Natural killer cell (primary cell): ENCODE measurements around the gene SLC6A19. TPM values are rescaled to one million over a fixed set of nuclear protein-coding genes. Genes with fewer than 3 reads are reported as not detected.

Source experiments
- ATAC-seq, 3 donors: fragments of 150-1000 bp in 2 of 3; fragments of 200-7000 bp in 1 of 3; cut with Tn5 transposase; 1 replicate in 1 of 3; 2 replicates in 2 of 3; pipeline ENCODE4 v1.10.0; 2021; ENCODE audit warnings: mild to moderate bottlenecking in 2 of 3, moderate library complexity in 2 of 3
- DNase-seq, 2 donors: peaks; one replicate each; pipeline versions ENCODE4 v3.0.0 to v3.0.0-alpha.2; 2013 to 2021; ENCODE audit warnings: mixed read lengths in 1 of 2
- H3K27ac ChIP-seq: one replicate; pipeline ENCODE4 v1.5.1; 2013; ENCODE audit warnings: mild to moderate bottlenecking, low read length
- H3K27me3 ChIP-seq: one replicate; pipeline ENCODE4 v1.6.1; 2013; ENCODE audit warnings: low read length; ENCODE audit not compliant: control insufficient read depth, insufficient read depth
- H3K36me3 ChIP-seq: one replicate; pipeline ENCODE4 v1.6.1; 2013; ENCODE audit warnings: low read length; ENCODE audit not compliant: control insufficient read depth, insufficient read depth
- H3K4me1 ChIP-seq: one replicate; pipeline ENCODE4 v1.6.1; 2013; ENCODE audit warnings: low read length; ENCODE audit not compliant: control insufficient read depth, insufficient read depth
- H3K4me3 ChIP-seq: one replicate; pipeline ENCODE4 v1.5.1; 2013; ENCODE audit warnings: low read length
- H3K9me3 ChIP-seq: one replicate; pipeline ENCODE4 v1.6.1; 2013; ENCODE audit warnings: low read length; ENCODE audit not compliant: control insufficient read depth, insufficient read depth
- H3K27ac Mint-ChIP-seq, 2 donors: one replicate each; pipeline ENCODE4 v1.8.0; 2022; ENCODE audit warnings: mild to moderate bottlenecking in 2 of 2, mixed read lengths in 2 of 2, moderate library complexity in 1 of 2
- H3K27me3 Mint-ChIP-seq, 2 donors: one replicate each; pipeline ENCODE4 v1.8.0; 2022; ENCODE audit warnings: low read depth in 2 of 2, mixed read lengths in 2 of 2
- H3K36me3 Mint-ChIP-seq: one replicate; pipeline ENCODE4 v1.8.0; 2022; ENCODE audit warnings: mixed read lengths
- H3K4me1 Mint-ChIP-seq, 2 donors: one replicate each; pipeline ENCODE4 v1.8.0; 2022; ENCODE audit warnings: mixed read lengths in 2 of 2
- H3K4me3 Mint-ChIP-seq: one replicate; pipeline ENCODE4 v1.8.0; 2022; ENCODE audit warnings: mild to moderate bottlenecking, moderate library complexity, mixed read lengths
- H3K9me3 Mint-ChIP-seq, 2 donors: one replicate each; pipeline ENCODE4 v1.8.0; 2022; ENCODE audit warnings: mixed read lengths in 2 of 2
- WGBS: methylation state at CpG from one replicate; pipeline ENCODE4 v1.1.7; 2013; ENCODE audit warnings: missing lambda C conversion rate; ENCODE audit not compliant: insufficient coverage; 5-methylcytosine and 5-hydroxymethylcytosine counted together
- intact Hi-C: fragments of 100-400 bp; cut with micrococcal nuclease; formaldehyde crosslinking; loops from one replicate; pipeline ENCODE4 v1.14.2; 2022
- total RNA-seq, 4 donors: library from RNA; stranded (reverse); fragments of 120-200 nt in 1 of 4; gene quantifications; one replicate each; pipeline versions ENCODE4 v1.2.3 to v1.2.4, GENCODE V29; 2013 to 2022
- TF ChIP-seq, protein P1 (sequence below): fragments of 200-600 bp; IDR thresholded peaks from one replicate; pipeline ENCODE4 v1.8.0; 2022; ENCODE audit warnings: antibody characterized with exemption

The SLC6A19 gene
- total RNA-seq, 3 donors from 2014 or later (not counting 1 experiment from before 2014, with no cell fraction given): not detected

DNA sequence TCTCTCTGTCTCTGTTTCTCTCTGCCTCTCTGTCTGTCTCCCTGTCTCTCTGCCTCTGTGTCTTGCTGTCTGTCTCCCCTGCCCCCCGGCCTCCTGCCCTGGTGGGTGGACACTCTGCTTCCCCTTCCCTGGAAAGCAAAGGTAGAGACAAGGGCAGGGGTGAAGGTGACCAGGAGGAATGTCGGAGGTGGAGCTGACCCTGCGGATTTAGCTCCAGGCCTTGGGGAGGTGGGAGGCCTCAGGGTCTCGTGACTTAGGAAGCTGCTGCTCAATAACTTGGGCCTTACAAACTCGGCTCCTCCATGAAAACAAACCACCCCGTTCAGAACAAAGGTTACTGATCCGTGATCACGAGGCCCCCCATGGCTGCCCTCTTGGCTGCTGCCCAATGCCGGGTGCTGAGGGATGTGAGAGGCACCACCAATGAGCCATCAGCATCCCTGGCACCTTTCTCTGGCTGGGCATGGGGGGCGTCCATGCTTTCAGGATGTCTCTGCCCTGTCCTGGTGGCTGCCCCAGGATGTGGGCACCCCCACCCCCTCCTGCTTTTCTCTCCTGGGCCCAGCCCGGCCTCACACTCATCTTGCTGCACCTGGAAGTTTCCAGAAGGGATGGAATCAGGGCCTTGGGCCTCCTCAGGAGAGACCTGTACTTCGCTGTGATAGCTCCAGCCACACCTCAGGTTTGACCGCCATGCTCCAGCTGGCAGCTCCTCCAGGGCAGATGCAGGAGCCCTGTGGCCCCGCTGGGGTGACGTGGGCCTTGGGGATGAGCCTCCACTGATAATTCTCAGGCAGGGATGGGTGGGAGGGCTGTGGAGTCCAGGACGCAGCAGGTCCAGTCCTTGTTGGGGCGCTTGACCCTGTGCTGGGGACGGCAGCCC, 14.8 kb upstream of the SLC6A19 start:
- DNase-seq: no peak
- no peak overlapping the region for H3K4me3 Mint-ChIP-seq
- WGBS: 81% methylated on average over 18 of the region's 18 CpGs

DNA sequence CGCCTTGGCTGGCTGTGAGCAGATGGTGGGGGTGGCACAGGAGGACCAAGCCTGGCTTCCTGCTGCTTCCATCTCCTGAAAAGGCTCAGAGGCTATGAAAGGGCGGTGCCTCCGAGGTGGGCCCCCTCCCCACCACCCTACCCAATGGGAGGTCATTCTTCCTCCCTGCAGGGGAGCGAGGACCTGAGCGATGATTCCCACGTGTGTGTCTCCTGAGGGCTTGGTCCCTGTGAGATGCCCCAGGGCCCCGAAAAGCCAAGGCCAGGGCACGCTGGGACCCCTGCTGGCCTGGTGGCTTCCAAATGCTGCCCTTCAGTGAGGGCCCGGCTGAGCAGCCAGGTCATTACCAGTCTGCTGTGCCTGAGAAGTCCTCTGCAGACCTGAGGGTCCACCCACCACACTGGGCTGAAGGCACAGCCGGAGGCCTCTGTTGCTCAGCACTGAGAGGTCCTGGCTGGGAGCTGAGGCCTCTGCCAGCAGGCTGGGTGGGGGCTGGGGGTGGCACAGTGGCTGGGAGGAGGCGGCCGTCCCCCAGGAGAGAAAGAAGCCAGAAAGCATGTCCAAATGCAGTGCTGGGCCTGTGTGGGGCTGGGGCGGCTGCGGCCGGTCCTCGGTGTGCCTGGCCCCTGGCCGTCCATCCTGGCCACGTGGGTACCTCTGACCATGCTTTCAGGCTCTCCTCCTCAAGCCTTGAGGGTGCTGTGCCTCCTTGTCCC, 14.0 kb upstream of the SLC6A19 start:
- no peaks in the 10 kb centered on the region for H3K4me1 ChIP-seq
- H3K9me3 ChIP-seq: no peaks in the 10 kb centered on the region
- no peaks in the 10 kb centered on the region for H3K36me3 ChIP-seq
- Mint-ChIP-seq H3K4me1 (no peaks in the 10 kb centered on the region), H3K27ac (no peak overlapping the region), H3K4me3 (no peak overlapping the region), H3K27me3 (peaks cover 7 to 23% of the 10 kb centered on the region in 2 donors), H3K36me3 (no peaks in the 10 kb centered on the region), H3K9me3 (no peaks in the 10 kb centered on the region)
- TF ChIP-seq, protein P1, sequence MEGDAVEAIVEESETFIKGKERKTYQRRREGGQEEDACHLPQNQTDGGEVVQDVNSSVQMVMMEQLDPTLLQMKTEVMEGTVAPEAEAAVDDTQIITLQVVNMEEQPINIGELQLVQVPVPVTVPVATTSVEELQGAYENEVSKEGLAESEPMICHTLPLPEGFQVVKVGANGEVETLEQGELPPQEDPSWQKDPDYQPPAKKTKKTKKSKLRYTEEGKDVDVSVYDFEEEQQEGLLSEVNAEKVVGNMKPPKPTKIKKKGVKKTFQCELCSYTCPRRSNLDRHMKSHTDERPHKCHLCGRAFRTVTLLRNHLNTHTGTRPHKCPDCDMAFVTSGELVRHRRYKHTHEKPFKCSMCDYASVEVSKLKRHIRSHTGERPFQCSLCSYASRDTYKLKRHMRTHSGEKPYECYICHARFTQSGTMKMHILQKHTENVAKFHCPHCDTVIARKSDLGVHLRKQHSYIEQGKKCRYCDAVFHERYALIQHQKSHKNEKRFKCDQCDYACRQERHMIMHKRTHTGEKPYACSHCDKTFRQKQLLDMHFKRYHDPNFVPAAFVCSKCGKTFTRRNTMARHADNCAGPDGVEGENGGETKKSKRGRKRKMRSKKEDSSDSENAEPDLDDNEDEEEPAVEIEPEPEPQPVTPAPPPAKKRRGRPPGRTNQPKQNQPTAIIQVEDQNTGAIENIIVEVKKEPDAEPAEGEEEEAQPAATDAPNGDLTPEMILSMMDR: no peak
- no peak overlapping the region for H3K27ac ChIP-seq
- intact Hi-C loops: no loop called here
- no peak for ATAC-seq
- no peaks in the 10 kb centered on the region for H3K27me3 ChIP-seq
- 89% methylated on average over 18 of the region's 18 CpGs for WGBS
- H3K4me3 ChIP-seq: no peak overlapping the region
- no peak for DNase-seq

More for the DNA sequence above, 14.8 kb upstream of the SLC6A19 start:
- Histone ChIP-seq H3K27me3 (no peaks in the 10 kb centered on the region), H3K36me3 (no peaks in the 10 kb centered on the region), H3K4me3 (no peak overlapping the region), H3K9me3 (no peaks in the 10 kb centered on the region), H3K27ac (no peak overlapping the region), H3K4me1 (no peaks in the 10 kb centered on the region)
- TF ChIP-seq, protein P1: no peak
- ATAC-seq: no peak
- intact Hi-C loops: no loop called here
- Mint-ChIP-seq H3K27me3 (peaks cover 7 to 23% of the 10 kb centered on the region in 2 donors), H3K36me3 (no peaks in the 10 kb centered on the region), H3K27ac (no peak overlapping the region), H3K9me3 (no peaks in the 10 kb centered on the region), H3K4me1 (no peaks in the 10 kb centered on the region)

DNA sequence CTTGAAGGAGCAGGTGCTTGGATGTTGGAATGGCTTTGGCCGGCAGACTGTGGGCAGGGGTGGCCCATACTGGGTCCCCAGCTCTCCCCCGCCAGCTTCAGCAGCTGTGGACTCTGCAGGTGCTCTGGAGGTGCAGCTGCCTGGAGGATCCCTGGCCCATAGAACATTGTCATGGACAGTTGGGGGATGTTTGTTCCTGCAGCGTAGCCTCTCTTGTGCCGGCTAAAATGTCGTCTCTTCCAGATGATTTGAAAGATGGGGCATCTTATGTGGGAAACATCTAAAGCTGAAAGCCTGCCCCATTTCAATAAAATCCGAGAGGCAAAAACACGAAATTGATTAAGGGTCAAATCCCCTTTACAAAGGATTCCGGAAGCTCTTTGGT, 13.5 kb upstream of the SLC6A19 start:
- H3K4me3 Mint-ChIP-seq: no peak overlapping the region
- H3K9me3 Mint-ChIP-seq: no peaks in the 10 kb centered on the region
- H3K4me3 ChIP-seq: no peak overlapping the region
- TF ChIP-seq, protein P1: no peak
- no peaks in the 10 kb centered on the region for H3K36me3 ChIP-seq
- H3K27ac Mint-ChIP-seq: no peak overlapping the region
- intact Hi-C loops: no loop called here
- no peaks in the 10 kb centered on the region for H3K4me1 ChIP-seq
- H3K36me3 Mint-ChIP-seq: no peaks in the 10 kb centered on the region
- 85% methylated on average over 7 of the region's 8 CpGs for WGBS
- no peaks in the 10 kb centered on the region for H3K27me3 ChIP-seq
- H3K4me1 Mint-ChIP-seq: no peaks in the 10 kb centered on the region
- ATAC-seq (no peak), DNase-seq (no peak)
- peaks cover 7 to 23% of the 10 kb centered on the region in 2 donors for H3K27me3 Mint-ChIP-seq
- no peak overlapping the region for H3K27ac ChIP-seq
- H3K9me3 ChIP-seq: no peaks in the 10 kb centered on the region
